H1 (cell line): ENCODE results near the gene WDFY1. TPM values are rescaled to one million over a fixed set of nuclear protein-coding genes. Genes with fewer than 3 reads are reported as not detected.

Experiments
- CTCF ChIA-PET: fragments of 300-600 bp; sonication (Branson Sonifier 250); formaldehyde crosslinking; loops from one replicate; lab custom pipeline; 2021; ENCODE audit not compliant: partially characterized antibody; lab: Charles Lee
- POLR2A ChIA-PET: fragments of 300-600 bp; sonication (Branson Sonifier 250); formaldehyde crosslinking; loops from one replicate; lab custom pipeline; 2021; ENCODE audit warnings: inconsistent platforms; ENCODE audit not compliant: partially characterized antibody; lab: Charles Lee
- DNase-seq, 2 experiments: peaks; one replicate each; pipeline versions ENCODE4 v3.0.0 to v3.0.0-alpha.2; 2010 to 2022; ENCODE audit warnings: low spot score in 2 of 2, low read depth in 1 of 2, mixed read lengths in 1 of 2
- FAIRE-seq: peaks from 2 replicates; lab custom pipeline; 2011; peaks lifted over from hg19 to GRCh38; lab: Jason Lieb, UNC
- H2AFZ ChIP-seq: 2 replicates; pipeline ENCODE4 v1.8.1; 2012; ENCODE audit warnings: low read length, inconsistent platforms
- H2AK5ac ChIP-seq: 2 replicates; pipeline ENCODE4 v1.6.1; 2013; ENCODE audit warnings: low read depth, low read length
- H2BK120ac ChIP-seq: replicated peaks from 2 replicates; pipeline ENCODE3; 2013; ENCODE audit warnings: low read depth, low read length, inconsistent platforms
- H2BK12ac ChIP-seq: 2 replicates; pipeline ENCODE4 v1.6.1; 2013; ENCODE audit warnings: low read depth, low read length
- H2BK15ac ChIP-seq: 2 replicates; pipeline ENCODE4 v1.6.1; 2013; ENCODE audit warnings: low read length
- H2BK20ac ChIP-seq: 2 replicates; pipeline ENCODE4 v1.6.1; 2013; ENCODE audit warnings: low read length
- H2BK5ac ChIP-seq: 2 replicates; pipeline ENCODE4 v1.6.1; 2013; ENCODE audit warnings: low read depth, low read length
- H3K14ac ChIP-seq: 2 replicates; pipeline ENCODE4 v1.6.1; 2013; ENCODE audit warnings: inconsistent platforms; ENCODE audit not compliant: insufficient read length
- H3K18ac ChIP-seq: 2 replicates; pipeline ENCODE4 v1.6.1; 2013; ENCODE audit warnings: low read length; ENCODE audit errors: extremely low read depth
- H3K23ac ChIP-seq: 2 replicates; pipeline ENCODE4 v1.6.1; 2013; ENCODE audit warnings: inconsistent platforms; ENCODE audit not compliant: insufficient read length
- H3K23me2 ChIP-seq: 2 replicates; pipeline ENCODE4 v1.6.1; 2013; ENCODE audit warnings: low read depth, low read length
- H3K27ac ChIP-seq: 2 replicates; pipeline ENCODE4 v1.6.1; 2011; ENCODE audit warnings: low read depth, low read length, inconsistent platforms
- H3K27me3 ChIP-seq, 4 experiments: replicated peaks in 1 of 4; 1 replicate in 1 of 4; 2 replicates in 3 of 4; pipeline versions ENCODE4 v1.6.1 to v1.8.1; 2011 to 2013; ENCODE audit warnings: low read length in 3 of 4, mild to moderate bottlenecking in 3 of 4, inconsistent platforms in 2 of 4, mixed read lengths in 2 of 4, moderate library complexity in 1 of 4; ENCODE audit not compliant: control insufficient read depth in 3 of 4, insufficient read depth in 3 of 4; ENCODE audit errors: extremely low read depth in 1 of 4
- H3K36me3 ChIP-seq, 4 experiments: 2 replicates each; pipeline versions ENCODE4 v1.6.1 to v1.8.1; 2011 to 2013; ENCODE audit warnings: mild to moderate bottlenecking in 4 of 4, low read length in 3 of 4, moderate library complexity in 2 of 4, control low read depth in 1 of 4, inconsistent platforms in 1 of 4; ENCODE audit not compliant: insufficient read depth in 4 of 4, control insufficient read depth in 2 of 4
- H3K4ac ChIP-seq: replicated peaks from 2 replicates; pipeline ENCODE3; 2013; ENCODE audit warnings: low read length, low read depth, mixed read lengths, inconsistent platforms; ENCODE audit not compliant: insufficient read length
- H3K4me1 ChIP-seq, 4 experiments: replicated peaks in 1 of 4; 1 replicate in 1 of 4; 2 replicates in 3 of 4; pipeline versions ENCODE4 v1.6.1 to v1.8.1; 2011 to 2013; ENCODE audit warnings: low read length in 3 of 4, inconsistent platforms in 2 of 4, mixed read lengths in 1 of 4; ENCODE audit not compliant: insufficient read depth in 4 of 4, control insufficient read depth in 3 of 4
- H3K4me2 ChIP-seq, 2 experiments: 2 replicates each; pipeline versions ENCODE4 v1.6.1 to v1.8.1; 2011 to 2013; ENCODE audit warnings: low read depth in 2 of 2, low read length in 2 of 2, control low read depth in 1 of 2, inconsistent platforms in 1 of 2, mild to moderate bottlenecking in 1 of 2; ENCODE audit not compliant: insufficient read depth in 1 of 2
- H3K4me3 ChIP-seq, 4 experiments: fragments of 200-600, 300-600 bp in 1 of 4; sonication (generic), shearing (Covaris generic), sonication (Bioruptor Twin) in 1 of 4; 2 replicates each; pipeline versions ENCODE4 v1.5.1 to v1.8.1; 2011 to 2016; ENCODE audit warnings: low read length in 4 of 4, low read depth in 3 of 4, control low read depth in 2 of 4, inconsistent platforms in 2 of 4, mild to moderate bottlenecking in 2 of 4, mixed read lengths in 1 of 4, moderate library complexity in 1 of 4; ENCODE audit not compliant: insufficient read depth in 2 of 4; ENCODE audit errors: extremely low read depth in 1 of 4
- H3K56ac ChIP-seq: replicated peaks from 2 replicates; pipeline ENCODE3; 2013; ENCODE audit warnings: low read depth, mild to moderate bottlenecking, mixed read lengths, low read length, inconsistent platforms; ENCODE audit not compliant: insufficient read length
- H3K79me1 ChIP-seq: 2 replicates; pipeline ENCODE4 v1.6.1; 2013; ENCODE audit warnings: low read depth, low read length, control low read depth
- H3K79me2 ChIP-seq, 2 experiments: 2 replicates each; pipeline versions ENCODE4 v1.6.1 to v1.8.1; 2012 to 2013; ENCODE audit warnings: low read length in 2 of 2, mild to moderate bottlenecking in 2 of 2, inconsistent platforms in 1 of 2; ENCODE audit not compliant: insufficient read depth in 2 of 2, control insufficient read depth in 1 of 2
- H3K9ac ChIP-seq, 4 experiments: replicated peaks in 1 of 4; 1 replicate in 1 of 4; 2 replicates in 3 of 4; pipeline versions ENCODE4 v1.6.1 to v1.8.1; 2011 to 2013; ENCODE audit warnings: low read depth in 3 of 4, low read length in 3 of 4, control low read depth in 2 of 4, mild to moderate bottlenecking in 2 of 4, moderate library complexity in 2 of 4, inconsistent platforms in 1 of 4; ENCODE audit errors: extremely low read depth in 1 of 4
- H3K9me3 ChIP-seq, 2 experiments: 2 replicates each; pipeline versions ENCODE4 v1.6.1 to v1.8.1; 2012 to 2013; ENCODE audit warnings: mild to moderate bottlenecking in 2 of 2, moderate library complexity in 2 of 2, control low read depth in 1 of 2, inconsistent platforms in 1 of 2, low read depth in 1 of 2, low read length in 1 of 2, mixed read lengths in 1 of 2; ENCODE audit not compliant: insufficient read depth in 2 of 2
- H4K20me1 ChIP-seq, 2 experiments: replicated peaks in 1 of 2; 2 replicates each; pipeline versions ENCODE3 to v1.8.1; 2011 to 2013; ENCODE audit warnings: inconsistent platforms in 2 of 2, low read length in 2 of 2, mild to moderate bottlenecking in 1 of 2; ENCODE audit not compliant: insufficient read depth in 2 of 2, control insufficient read depth in 1 of 2
- H4K5ac ChIP-seq: 2 replicates; pipeline ENCODE4 v1.6.1; 2013; ENCODE audit warnings: low read length, low read depth, mixed read lengths, inconsistent platforms; ENCODE audit not compliant: insufficient read length
- H4K8ac ChIP-seq: 2 replicates; pipeline ENCODE4 v1.8.0; 2013; ENCODE audit warnings: mild to moderate bottlenecking, moderate library complexity, low read length, inconsistent platforms; ENCODE audit not compliant: insufficient read depth; ENCODE audit errors: extremely low read depth
- H4K91ac ChIP-seq: replicated peaks from 2 replicates; pipeline ENCODE3; 2013; ENCODE audit warnings: low read length, mixed read lengths, inconsistent platforms; ENCODE audit not compliant: insufficient read length
- CBX8 ChIP-seq: fragments of 300-800, 300-1000 bp; sonication (generic); IDR thresholded peaks from 2 replicates; pipeline ENCODE4 v1.7.1; 2016; ENCODE audit warnings: low read depth, low read length, borderline replicate concordance
- CHD2 ChIP-seq: IDR thresholded peaks from 2 replicates; pipeline ENCODE4 v1.6.1; 2012; ENCODE audit warnings: low read length, improper control_type of control experiment
- HDAC2 ChIP-seq, 2 experiments: fragments of 300-600 bp in 1 of 2; sonication (generic) in 1 of 2; IDR thresholded peaks; 2 replicates each; pipeline ENCODE4 v1.6.1; 2011 to 2012; ENCODE audit warnings: low read depth in 2 of 2, low read length in 2 of 2, mild to moderate bottlenecking in 2 of 2, moderate library complexity in 2 of 2, borderline replicate concordance in 1 of 2, inconsistent platforms in 1 of 2
- MAX ChIP-seq: IDR thresholded peaks from 2 replicates; pipeline ENCODE4 v1.6.1; 2012; ENCODE audit warnings: inconsistent platforms
- RNF2 ChIP-seq: fragments of 200-900, 300-1000 bp; sonication (generic); IDR thresholded peaks from 2 replicates; pipeline ENCODE4 v1.7.1; 2016; ENCODE audit warnings: borderline replicate concordance, low read depth, mild to moderate bottlenecking, antibody characterized with exemption, low read length; ENCODE audit not compliant: poor library complexity, severe bottlenecking; ENCODE audit errors: missing control alignments
- SIN3A ChIP-seq, 2 experiments: IDR thresholded peaks in 1 of 2; conservative IDR thresholded peaks in 1 of 2; 2 replicates each; pipeline ENCODE4 v1.6.1; 2011 to 2012; ENCODE audit warnings: low read length in 2 of 2, improper control_type of control experiment in 1 of 2, low read depth in 1 of 2, mild to moderate bottlenecking in 1 of 2
- TCF12 ChIP-seq: IDR thresholded peaks from 2 replicates; pipeline ENCODE4 v1.6.1; 2011; ENCODE audit warnings: low read depth, mild to moderate bottlenecking, low read length
- polyA plus RNA-seq, 7 experiments: library from polyadenylated mRNA; depleted of rRNA in 3 of 7; stranded (reverse) in 5 of 7; unstranded in 2 of 7; fragments of >200 nt in 5 of 7; fragments of 200-250 nt in 2 of 7; gene quantifications; 1 replicate in 5 of 7; 2 replicates in 1 of 7; 4 replicates in 1 of 7; pipeline versions ENCODE4 v1.2.1 to v1.2.3, GENCODE V29; 2011 to 2013; ENCODE audit warnings: missing spikeins in 2 of 7, mixed read lengths in 2 of 7
- total RNA-seq: library from RNA; stranded (reverse); fragmentation: NEBNext Ultra II Directional; extraction: Animal tissue kit (Norgen Biotek cat#: 25700); gene quantifications from 2 replicates; pipeline ENCODE4 v1.2.1, GENCODE V29; 2021

WDFY1 gene
- total and polyA plus RNA-seq, 2 of the 8 experiments (the other 6 are each of a cell fraction or from before 2014, with no cell fraction given): 68.4 to 94.7 TPM

DNA sequence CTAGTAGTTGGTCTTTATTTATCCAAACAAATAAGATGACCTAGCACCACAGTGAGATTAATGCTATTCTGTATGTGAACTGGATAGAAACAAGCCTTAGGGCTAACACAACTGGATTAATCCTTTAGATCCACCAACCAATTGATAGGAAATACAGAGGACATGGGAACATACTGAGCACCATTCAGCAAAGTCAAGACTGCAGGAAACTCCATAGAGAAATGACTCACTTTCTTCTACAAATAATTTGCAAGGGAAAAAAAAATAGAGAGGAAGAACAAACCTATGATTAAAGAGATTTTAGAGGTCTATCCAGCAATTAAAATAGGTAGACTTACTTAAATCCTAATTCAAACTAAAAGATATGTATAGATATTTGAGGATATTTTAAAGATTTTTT is 23.9 kb downstream of the WDFY1 start:
- Histone ChIP-seq H3K9ac (no peak overlapping the region), H4K5ac (no peak overlapping the region), H3K4me3 (no peak overlapping the region), H2BK12ac (no peak overlapping the region), H2BK15ac (no peak overlapping the region), H3K23ac (no peak overlapping the region), H3K56ac (no peak overlapping the region), H3K14ac (no peak overlapping the region), H3K27ac (no peak overlapping the region), H3K9me3 (no peaks in the 10 kb centered on the region), H3K4me2 (no peak overlapping the region), H3K18ac (no peak overlapping the region), H4K91ac (no peak overlapping the region), H2BK5ac (no peak overlapping the region), H3K36me3 (peaks cover 0 to 9% (median 2%) of the 10 kb centered on the region in 4 experiments; a peak in 4 of 8 replicates), H4K8ac (no peak overlapping the region), H2BK120ac (no peak overlapping the region), H4K20me1 (peaks cover 7 to 16% of the 10 kb centered on the region in 2 experiments), H3K79me1 (peaks cover 13% of the 10 kb centered on the region), H2AK5ac (no peak overlapping the region), H3K79me2 (peaks cover 14 to 75% of the 10 kb centered on the region in 2 experiments), H3K4me1 (peaks cover 0 to 2% (median 0%) of the 10 kb centered on the region in 4 experiments; a peak in 1 of 7 replicates), H2BK20ac (no peak overlapping the region), H3K4ac (no peak overlapping the region), H3K27me3 (no peaks in the 10 kb centered on the region), H3K23me2 (no peaks in the 10 kb centered on the region), H2AFZ (no peak overlapping the region)
- ChIA-PET POLR2A (interaction anchor here (1.3 kb wide), 1 partner anchor 37 kb away, joined by 3 read pairs; the partner anchor contains the start of gene MRPL44), CTCF (interaction anchor here (0.6 kb wide), 1 partner anchor 10 kb away, joined by 4 read pairs; no protein-coding TSS in a partner anchor)
- DNase-seq: no peak
- no peak for FAIRE-seq
- TF ChIP-seq CHD2 (no peak), MAX (no peak), RNF2 (no peak), TCF12 (no peak), HDAC2 (IDR thresholded peaks at IDR 0.05; ENCODE audit: borderline replicate concordance in 1 of 2, low read depth in 2 of 2, low read length in 2 of 2) (no peak), CBX8 (no peak), SIN3A (conservative IDR thresholded peaks at IDR 0.05 in 1 of 2, IDR thresholded peaks at IDR 0.05 in 1 of 2; ENCODE audit: low read depth in 1 of 2, low read length in 2 of 2) (no peak)
